HG03469 (cell line): ENCODE data around the gene GPSM3.

ENCODE experiments used
- ATAC-seq: cut with Tn5 transposase; IDR thresholded peaks from one replicate; pipeline ENCODE4 v1.9.1; 2021; ENCODE audit warnings: mild to moderate bottlenecking, moderate library complexity, moderate number of reproducible peaks; ENCODE audit not compliant: unreplicated experiment

GPSM3 gene

DNA sequence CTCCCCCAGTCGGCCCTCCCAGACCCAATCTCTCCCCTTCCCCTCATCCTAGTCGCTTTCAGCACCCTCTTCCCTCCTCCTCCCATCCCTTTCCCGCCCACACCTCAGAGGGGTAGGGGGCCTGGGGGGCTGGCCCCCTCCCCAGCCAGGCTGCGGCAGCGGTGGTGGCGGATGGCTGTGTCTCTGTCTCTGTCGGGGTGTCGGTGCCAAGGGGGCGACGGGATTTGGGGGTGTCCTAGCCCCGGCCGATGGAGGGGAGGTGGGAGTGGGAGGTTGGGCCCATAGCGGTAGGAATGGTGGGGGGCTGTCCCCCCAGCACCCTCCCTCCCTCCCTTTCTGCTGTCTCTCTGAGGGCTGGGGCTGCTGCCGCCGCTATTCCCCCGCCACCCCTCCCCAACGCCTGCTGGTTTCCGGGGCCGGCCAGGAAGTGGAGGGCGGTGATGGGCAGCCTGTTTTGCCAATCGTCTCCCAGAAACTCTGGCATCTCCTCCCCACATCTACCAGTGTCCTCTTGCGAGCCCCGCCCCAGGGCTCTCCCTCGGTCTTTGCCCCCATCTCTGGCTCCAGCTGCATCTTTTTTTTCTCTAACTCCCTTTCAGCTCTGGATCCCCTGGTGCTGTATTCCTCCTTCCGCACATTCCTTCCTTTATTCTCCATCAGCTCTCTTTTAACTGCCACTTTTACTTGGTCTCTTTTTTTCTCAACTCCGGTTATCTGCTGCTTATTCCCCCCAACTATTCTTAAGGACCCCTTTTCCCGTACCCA lies 16.6 kb downstream of the GPSM3 start, which contains the start of gene AGPAT1:
TSS of gene AGPAT1 (minus strand) at position 374 of the 765 bp plus-strand sequence. CDS start 4,588 bp downstream, outside the sequence.
- peak; percentile 29 for ATAC-seq

DNA sequence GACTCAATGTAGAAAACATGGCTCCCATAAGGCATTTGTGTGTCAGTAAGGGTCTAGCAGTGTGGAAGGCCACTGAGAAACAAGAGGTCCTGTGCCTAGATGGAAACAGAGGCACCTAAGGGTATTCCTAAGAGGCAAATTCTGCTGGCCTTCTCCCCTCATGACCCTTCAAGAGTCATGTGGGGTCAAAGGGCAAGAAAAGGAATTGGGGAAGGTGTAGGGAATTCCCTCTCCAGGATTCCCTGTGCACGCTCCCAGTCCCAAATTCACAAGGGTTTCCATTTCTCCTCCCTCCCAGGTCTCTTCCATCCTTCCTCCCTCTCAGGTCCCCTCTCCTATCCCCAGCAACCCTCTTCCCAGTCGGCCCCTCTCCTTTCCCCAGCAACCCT lies 17.1 kb downstream of the GPSM3 start:
- no peak for ATAC-seq

DNA sequence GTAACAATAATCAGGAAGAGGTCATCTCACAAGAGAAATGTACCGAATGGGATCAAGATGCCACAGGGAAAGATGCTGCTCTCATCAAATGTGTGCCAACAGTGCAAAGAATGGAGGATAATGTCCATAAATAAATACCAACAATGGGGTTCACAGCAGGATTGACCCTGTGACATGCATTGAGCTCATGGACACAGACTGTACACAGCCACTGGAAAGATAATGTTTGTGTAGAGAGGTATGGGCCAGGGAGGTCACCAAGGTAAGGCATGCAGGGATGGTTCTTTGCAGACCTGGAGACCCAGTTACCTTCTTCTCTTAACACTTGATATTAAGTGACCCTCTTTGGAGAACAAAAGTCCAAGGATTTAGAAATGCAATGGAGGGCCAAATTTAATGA lies 18.0 kb downstream of the GPSM3 start:
- no peak for ATAC-seq

DNA sequence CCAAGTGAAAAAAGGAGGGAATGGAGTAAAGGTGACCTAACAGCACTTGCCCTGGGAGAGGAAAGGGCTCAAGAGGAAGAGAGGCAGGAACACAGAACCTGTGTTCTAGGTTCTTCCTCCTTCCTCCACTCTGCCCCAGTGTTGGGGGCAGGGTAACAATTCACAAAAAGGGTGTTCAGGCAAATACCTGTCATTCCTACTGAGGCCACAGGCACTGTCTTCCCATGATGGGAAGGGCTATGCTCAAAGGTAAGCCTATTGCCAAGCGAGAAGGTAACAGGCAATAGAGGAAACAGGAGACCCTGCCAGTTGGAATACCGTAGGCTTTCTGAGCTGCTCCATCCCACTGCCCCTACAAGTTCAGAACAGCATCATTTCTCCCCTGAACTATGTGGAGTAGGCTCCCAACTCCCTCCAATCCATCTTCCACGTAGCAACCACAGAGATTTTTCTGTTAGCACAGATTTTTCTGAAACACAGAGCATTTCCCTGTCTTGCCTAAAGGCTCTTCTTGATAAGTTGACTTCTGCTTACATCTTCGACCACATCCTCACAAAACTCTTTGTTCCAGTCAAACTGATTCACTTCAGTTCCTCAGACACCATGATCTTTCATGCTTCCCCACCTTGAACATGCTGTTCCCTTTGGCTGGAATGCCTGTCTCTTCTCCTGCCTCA lies 19.3 kb downstream of the GPSM3 start:
- ATAC-seq = no peak

- no peak for ATAC-seq
Observed at GRCh38 chr6:32171234-32171633, 21.2 kb downstream of the GPSM3 start.

DNA sequence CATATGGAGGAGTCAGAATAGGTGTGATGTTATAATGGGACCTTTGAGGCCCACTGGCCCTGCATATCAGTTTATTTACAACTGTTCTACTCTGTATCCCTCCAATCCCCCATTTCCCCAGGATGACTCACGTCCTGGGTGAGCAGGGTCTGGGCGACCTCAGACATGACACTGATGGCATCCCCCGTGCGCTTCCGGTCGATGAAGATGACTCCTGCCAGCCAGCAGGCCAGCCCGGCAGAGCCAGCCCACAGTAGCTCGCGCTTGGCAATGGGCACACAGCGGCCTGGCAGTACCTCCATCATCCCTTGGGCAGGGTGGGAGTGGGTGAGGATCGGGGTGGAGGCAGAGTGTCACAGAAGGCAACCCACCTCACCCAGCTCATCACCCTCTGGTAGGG lies 22.1 kb downstream of the GPSM3 start:
- no peak for ATAC-seq

GRCh38 chr6:32168807-32169591 lies 23.4 kb downstream of the GPSM3 start:
- ATAC-seq = no peak

- ATAC-seq = no peak
Observed at GRCh38 chr6:32168350-32168749, 24.1 kb downstream of the GPSM3 start.

GRCh38 chr6:32167761-32168262 lies 24.6 kb downstream of the GPSM3 start:
- no peak for ATAC-seq

DNA sequence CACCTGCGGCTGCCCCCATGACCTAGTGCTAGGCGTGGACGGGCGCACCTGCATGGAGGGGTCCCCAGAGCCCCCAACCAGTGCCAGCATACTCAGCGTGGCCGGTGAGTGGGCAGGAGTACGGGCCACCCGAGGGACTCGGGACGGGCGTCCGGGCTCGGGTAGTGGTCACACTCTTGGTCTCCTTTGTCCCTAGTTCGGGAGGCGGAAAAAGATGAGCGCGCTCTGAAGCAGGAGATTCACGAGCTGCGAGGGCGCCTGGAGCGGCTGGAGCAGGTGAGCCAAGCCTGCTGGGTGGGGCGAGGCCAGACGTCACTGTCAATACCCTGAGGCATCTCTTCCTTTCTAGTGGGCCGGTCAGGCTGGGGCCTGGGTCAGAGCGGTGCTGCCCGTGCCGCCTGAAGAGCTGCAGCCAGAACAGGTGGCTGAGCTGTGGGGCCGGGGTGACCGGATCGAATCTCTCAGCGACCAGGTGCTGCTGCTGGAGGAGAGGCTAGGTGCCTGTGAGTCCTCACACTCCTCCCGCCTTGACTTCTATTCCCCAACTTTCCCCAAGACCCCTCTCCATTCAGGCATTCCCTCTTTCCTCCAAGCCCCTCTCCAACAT lies 25.2 kb downstream of the GPSM3 start:
- ATAC-seq = no peak

- no peak for ATAC-seq
Observed at GRCh38 chr6:32166411-32167061, 25.9 kb downstream of the GPSM3 start.

DNA sequence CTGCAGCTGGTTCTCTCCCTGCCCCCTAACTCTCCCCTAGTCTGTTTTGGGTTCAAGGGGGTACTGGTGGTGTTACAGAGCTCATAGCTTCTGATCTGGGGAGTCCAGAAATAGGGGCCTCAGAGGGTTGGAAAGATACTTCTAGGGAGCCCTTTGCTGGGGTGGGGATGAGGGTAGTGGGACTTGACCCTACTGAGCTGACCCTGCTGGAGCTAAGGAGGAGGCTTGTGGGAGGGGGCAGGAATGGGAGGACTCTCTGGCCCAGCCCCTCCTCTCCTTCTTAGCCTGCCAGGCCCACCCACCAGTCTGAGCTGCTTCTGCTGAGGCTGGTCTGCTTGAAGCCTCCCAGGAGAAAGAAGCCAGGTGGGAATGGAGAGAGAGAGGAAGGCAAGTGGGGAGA lies 28.1 kb downstream of the GPSM3 start, which contains the start of gene EGFL8:
TSS of gene EGFL8 (plus strand) at position 301 of the 400 bp plus-strand sequence. CDS start 1,571 bp downstream, outside the sequence.
- no peak for ATAC-seq

GRCh38 chr6:32163559-32164258 lies 28.7 kb downstream of the GPSM3 start:
- ATAC-seq = no peak

DNA sequence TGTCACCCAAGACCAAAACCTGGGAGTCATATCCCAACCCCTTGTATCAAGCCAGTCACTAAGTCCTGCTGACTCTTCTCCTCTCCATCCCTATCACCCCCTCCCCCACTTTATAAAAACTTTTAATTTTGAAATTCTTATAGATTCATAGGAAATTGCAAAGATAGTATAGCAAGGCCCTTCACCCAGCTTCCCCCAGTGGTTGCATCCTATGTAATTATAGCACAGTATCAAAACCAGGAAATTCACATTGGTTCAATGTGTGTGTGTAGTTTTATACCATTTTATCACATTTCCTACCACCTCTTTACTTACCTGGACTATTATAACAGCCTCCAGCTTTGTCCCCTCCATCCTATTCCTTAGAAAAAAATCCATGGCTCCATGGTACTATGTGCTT lies 34.4 kb downstream of the GPSM3 start:
- ATAC-seq = no peak

DNA sequence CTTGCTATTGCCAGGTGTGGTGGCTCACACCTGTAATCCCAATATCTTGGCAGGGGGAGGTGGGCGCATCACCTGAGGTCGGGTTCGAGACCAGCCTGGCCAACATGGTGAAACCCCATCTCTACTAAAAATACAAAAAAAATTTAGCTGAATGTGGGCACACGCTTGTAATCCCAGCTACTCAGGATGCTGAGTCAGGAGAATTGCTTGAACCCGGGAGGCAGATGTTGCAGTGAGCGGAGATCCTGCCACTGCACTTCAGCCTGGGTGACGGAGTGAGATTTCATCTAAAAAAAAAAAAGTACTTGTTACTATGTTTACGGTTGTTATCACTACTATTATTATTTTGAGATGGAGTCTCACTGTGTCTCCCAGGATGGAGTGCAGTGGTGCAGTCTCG lies 35.6 kb downstream of the GPSM3 start:
- ATAC-seq = no peak

GRCh38 chr6:32154514-32155161 lies 37.8 kb downstream of the GPSM3 start:
- no peak for ATAC-seq

DNA sequence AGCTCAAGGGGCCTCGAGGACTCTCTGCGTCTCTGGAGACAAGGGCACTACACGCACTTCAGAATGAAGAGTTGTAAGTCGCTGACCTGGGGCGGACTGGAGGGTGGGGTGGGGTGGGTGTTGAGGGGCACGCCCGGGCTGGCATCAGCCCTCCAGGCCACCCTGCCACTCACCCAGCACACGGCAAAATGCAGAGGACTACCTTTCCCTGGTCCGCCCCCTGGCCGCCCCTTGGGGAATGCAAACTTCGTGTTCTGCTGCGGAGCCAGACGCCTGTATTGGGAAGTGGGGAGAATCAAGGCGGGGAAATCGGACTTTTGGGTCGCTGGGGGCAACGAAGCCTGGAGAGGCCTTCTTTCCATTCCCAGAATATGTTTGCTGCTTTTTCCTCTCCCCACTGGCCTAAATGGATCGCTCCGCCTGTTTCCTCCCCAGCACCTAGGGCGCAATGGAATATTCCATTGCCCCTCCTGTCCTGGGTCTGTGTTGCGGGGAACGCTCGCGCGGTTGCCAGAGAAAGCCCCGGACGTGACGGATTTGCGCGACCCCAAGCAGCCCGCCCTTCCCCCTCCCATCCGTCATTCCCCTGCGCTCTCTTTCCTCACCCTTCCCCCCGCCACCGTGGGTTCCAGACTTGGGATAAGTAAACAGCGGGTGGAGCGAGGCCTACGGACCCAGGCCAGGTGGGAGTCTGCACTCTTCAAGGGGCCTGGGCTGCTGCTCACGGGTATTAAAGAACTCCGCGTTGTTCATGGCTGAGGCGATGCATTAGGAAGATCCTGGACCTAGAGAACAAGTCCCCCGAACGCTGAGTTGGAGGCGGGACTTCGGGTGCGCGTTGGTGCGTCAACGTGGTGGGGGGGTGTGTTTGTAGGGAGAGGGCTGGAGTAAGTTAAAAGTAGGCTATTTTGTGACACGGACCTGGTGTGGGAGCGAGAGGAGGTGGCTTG lies 38.6 kb downstream of the GPSM3 start, which contains the start of gene PPT2:
TSS of gene PPT2 (plus strand) at position 578 of the 950 bp plus-strand sequence. CDS start 454 bp downstream, outside the sequence.
- no peak for ATAC-seq
